Measurements from ENCODE around the gene TMC4.
"Not testable (repeated sequence)": the region's sequence is repeated elsewhere in the genome, so short reads cannot be mapped to it uniquely, and the experiment has no call there.

The TMC4 gene

DNA sequence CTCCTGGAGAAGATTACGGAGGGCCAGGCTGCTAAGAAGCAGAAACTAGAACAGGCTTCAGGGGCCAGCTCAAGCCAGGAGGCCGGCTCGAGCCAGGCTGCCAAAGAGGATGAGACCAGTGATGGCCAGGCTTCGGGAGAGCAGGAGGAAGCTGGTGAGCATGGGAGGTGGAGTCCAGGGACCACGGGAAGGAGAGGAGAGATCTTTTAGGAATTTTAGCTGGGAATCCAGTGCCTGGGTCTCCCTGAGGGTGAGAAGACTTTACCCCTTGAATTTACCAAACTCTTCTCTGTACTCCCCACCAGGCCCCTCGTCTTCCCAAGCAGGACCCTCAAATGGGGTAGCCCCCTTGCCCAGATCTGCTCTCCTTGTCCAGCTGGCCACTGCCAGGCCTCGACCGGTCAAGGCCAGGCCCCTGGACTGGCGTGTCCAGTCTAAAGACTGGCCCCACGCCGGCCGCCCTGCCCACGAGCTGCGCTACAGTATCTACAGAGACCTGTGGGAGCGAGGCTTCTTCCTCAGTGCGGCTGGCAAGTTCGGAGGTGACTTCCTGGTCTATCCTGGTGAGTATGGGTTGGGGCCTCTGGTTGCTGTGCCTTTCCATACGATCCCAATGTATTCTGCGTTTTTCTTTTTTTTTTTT, 19.0 kb upstream of the TMC4 start:
- TF ChIP-seq POLR2A (IDR thresholded peaks at IDR 0.05; ENCODE audit: low read depth, low read length): no peak
- DNase-seq (ENCODE audit: insufficient read length, low spot score) (no peak), FAIRE-seq (no peak)

DNA sequence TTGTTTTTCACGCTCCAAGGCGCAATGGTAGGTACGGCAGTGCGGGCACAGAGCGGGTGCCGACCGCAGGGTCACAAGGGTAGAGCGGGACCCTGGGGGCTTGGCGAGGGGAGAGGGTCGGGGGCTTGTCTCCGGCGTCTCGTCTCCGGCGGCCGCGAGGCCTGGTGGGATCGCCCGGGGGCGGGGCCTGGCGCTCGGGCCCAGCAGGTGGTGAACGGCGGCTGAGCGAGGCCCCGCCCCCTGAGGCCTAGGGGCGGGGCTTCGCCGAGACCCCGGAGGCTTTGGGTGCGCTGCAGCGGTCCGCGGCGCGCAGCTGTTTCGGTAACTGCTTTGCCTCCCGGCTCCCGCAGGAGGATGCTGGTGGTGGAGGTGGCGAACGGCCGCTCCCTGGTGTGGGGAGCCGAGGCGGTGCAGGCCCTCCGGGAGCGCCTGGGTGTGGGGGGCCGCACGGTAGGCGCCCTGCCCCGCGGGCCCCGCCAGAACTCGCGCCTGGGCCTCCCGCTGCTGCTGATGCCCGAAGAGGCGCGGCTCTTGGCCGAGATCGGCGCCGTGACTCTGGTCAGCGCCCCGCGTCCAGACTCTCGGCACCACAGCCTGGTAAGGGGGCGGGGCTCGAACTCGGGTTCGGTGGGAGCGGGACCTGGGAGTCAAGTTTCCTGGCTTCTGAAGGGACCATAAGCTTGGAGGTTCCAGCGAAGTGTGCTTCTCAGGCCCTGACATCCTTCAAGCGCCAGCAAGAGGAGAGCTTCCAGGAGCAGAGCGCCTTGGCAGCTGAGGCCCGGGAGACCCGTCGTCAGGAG, 18.3 kb upstream of the TMC4 start, which contains the start of gene TSEN34:
TSEN34 (plus strand) TSS at position 298 of the 800 bp plus-strand sequence; CDS start at position 355, 57 bp downstream.
- FAIRE-seq (no peak), DNase-seq (ENCODE audit: insufficient read length, low spot score) (peak; percentile 84)
- TF ChIP-seq POLR2A (IDR thresholded peaks at IDR 0.05; ENCODE audit: low read depth, low read length): peak; percentile 95

DNA sequence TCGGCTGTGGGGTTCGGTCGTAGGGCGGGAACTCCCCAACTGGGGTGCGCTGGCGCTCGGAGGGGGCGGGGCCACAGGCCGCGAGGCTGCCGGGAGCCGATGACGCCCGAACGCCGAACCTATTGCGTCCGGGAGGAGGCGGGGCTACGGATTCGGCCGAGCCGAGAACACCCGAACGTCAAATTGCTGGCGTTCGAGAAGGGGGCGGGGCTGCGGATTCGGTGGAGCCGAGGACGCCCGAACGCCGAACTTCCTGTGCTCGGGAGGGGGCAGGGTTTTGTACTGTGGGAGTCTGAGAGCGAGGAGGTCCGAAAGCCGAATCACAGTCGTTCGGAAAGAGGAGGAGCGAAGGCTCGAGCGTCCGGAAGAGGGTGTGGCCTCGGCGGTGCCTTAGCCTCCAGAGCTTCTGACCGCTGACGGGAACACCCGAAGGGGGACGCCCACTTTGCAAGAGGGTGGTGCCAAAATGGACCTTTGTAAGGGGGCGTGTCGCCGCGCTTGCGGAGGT, 17.6 kb upstream of the TMC4 start:
- peak; percentile 95 for DNase-seq (ENCODE audit: insufficient read length, low spot score)
- FAIRE-seq: peak; percentile 71
- TF ChIP-seq POLR2A (IDR thresholded peaks at IDR 0.05; ENCODE audit: low read depth, low read length): no peak; the same call in 1 of the 2 replicates

DNA sequence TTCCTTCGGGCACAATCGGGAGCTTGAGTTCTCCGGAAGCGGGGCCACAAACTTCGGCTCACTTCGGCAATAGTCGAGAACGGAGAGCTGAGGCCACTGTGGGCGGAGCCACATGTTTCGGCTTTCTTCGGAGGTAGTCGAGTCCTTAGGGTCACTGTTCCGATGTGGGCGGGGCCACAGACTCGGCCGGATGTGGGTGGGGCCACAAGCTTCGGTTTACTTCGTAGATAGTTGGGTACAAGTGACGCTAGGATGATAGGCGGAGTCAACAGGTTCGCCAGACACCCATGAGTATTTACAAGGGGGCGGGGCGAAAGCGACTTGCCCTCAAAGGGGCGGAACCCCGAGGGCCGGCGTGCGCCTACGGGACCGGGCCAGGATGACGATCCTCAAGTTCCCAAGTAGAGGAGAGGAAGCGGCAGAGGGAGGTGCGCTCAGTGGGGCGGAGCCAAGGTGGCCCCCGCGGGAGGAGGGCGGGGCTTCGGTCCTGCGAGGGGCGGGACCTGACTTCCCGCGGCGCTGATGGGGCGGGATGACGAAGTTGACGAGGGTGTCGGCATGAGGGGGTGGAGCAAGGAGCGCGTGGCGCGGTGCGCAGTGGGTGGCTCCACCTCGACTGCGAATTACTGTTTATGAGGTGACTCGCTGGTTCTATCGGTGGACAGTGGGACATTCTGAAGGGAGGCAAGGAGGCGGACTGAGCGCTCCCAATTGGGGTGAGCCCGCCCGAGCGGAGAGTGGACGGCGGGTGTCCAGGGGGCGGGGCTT, 17.0 kb upstream of the TMC4 start:
- DNase-seq (ENCODE audit: insufficient read length, low spot score) (peak; percentile 96), FAIRE-seq (peak; percentile 73)
- peak; percentile 70; the same call in 1 of the 2 replicates for TF ChIP-seq POLR2A (IDR thresholded peaks at IDR 0.05; ENCODE audit: low read depth, low read length)

DNA sequence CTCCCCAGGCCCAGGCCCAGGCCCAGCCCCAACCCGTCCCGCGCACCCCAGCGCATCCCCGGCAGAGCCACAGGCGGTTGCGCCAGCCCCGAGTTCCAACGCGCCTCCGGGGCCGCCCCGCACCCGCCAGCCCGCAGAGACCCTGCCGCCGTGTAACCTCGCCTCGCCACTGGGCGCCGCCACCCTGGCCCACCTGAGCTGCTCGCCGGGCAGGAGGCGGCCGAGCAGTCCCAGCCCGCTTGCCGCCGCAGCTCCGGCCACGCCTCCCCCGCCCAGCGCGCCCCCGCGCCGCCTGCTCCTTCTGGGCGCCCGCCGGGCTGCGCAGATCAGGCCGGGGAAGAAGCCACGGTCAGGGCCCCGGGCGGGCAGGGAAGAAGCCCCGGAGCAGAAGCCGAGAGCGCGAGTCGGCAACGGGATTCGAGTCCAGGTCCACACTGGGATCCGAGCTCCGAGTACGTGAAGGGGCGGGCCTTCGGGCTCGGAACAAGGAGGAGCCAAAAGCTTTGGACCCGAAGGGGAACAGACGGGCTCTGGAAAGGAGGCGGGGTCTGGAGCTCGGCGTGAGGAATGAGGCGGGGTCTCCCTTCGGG, 16.3 kb upstream of the TMC4 start, which contains the start of gene MBOAT7:
MBOAT7 (minus strand) TSS at position 436 of the 590 bp plus-strand sequence. CDS start 1,072 bp downstream, outside the sequence.
- TF ChIP-seq POLR2A (IDR thresholded peaks at IDR 0.05; ENCODE audit: low read depth, low read length): peak; percentile 75; the same call in 1 of the 2 replicates
- no peak for DNase-seq (ENCODE audit: insufficient read length, low spot score)
- FAIRE-seq: no peak

DNA sequence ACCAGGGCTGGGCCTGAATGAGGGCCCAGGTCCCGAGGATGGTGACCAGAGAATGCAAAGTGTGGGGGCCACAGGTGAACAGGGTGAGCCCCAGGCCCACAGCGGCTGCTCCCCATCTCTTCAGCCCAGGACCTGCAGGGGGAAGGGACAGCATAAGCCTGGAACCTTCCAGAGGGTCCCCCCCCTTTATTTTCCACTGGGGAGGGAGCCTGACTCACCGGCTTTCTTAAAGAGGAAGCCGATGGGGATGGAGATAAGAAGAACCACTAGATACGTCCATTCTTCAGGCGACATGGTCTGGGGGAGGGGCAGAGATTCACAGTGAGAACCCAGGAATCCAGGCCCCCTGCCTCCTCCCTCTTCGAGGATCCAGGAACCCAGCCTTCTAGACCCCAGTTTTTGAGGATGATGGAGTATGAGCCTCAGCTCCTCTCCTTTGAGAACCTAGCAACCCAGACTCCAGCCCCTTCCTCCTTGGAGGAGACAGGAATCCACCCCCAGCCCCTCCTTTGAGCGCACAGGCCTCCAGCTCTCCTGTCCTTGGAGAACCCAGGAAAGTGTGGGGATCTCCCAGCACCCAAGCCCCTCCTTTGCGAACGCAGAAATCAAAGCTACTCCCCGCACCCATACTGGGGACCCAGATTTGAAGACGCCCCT, 15.4 kb upstream of the TMC4 start:
- DNase-seq (ENCODE audit: insufficient read length, low spot score) (peak; percentile 85), FAIRE-seq (no peak)
- no peak for TF ChIP-seq POLR2A (IDR thresholded peaks at IDR 0.05; ENCODE audit: low read depth, low read length)

DNA sequence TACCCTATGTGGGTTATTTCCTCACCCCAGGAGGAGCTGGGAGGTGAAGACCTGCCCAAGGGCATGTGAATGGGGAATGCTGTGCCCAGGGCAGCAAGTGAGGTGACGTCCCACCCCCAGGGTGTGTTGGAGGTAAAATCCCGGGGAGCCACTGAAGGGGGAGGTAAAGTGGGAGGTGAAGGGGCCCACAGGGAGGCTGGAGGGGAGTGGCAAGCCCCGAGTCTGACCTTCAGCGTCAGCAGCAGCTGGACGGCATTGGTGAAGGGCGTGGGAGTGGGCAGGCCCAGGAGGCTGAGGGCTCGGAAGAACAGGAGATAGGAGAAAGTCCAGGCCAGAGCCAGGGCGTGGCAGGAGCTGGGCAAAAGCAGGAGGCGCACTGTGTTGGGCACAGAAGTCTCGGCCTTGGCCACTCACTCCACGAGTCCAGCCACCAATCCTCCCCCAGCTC, 14.0 kb upstream of the TMC4 start:
- DNase-seq (ENCODE audit: insufficient read length, low spot score): no peak
- FAIRE-seq: no peak
- TF ChIP-seq POLR2A (IDR thresholded peaks at IDR 0.05; ENCODE audit: low read depth, low read length): no peak

DNA sequence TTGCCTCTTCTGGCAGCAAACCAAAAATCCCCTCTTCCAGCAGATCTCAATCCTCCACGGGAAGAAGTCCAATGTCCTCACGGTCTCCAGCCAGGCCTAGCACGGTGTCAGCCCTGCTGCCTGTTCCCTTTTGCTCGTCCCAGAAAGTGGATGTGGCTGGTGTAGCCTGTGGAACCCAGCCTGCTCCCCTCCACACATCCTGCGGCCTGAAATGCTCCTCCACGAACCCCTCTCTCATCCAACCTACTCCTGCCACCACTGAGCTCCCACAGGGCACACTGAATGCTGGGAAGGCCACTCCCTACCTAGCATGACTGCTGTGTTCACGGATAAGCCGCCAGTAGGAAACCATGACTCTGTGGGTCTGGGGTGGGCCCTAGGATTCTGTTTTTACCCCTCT, 13.4 kb upstream of the TMC4 start:
- TF ChIP-seq POLR2A (IDR thresholded peaks at IDR 0.05; ENCODE audit: low read depth, low read length): no peak
- DNase-seq (ENCODE audit: insufficient read length, low spot score) (no peak), FAIRE-seq (no peak)

DNA sequence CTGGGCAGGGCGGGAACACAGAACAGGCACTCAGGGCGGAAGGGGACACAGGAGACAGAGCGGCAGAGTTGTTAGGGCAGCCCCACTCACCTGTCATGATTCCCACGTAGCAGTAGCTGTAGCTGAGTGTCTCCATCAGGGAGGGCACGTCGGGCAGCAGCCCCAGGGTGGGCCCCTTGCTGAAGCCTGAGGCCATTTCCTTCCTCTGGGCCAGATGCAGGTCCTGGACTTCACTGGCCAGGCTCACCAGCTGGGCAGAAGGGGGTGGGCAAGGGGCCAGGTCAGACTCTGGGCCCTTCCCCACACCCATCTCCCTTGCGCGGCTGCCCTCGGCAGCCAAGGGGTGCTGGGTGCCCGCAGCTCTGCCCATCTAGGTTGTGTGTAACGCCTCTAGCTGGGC, 10.5 kb upstream of the TMC4 start:
- DNase-seq (ENCODE audit: insufficient read length, low spot score) (no peak), FAIRE-seq (no peak)
- TF ChIP-seq POLR2A (IDR thresholded peaks at IDR 0.05; ENCODE audit: low read depth, low read length): no peak

DNA sequence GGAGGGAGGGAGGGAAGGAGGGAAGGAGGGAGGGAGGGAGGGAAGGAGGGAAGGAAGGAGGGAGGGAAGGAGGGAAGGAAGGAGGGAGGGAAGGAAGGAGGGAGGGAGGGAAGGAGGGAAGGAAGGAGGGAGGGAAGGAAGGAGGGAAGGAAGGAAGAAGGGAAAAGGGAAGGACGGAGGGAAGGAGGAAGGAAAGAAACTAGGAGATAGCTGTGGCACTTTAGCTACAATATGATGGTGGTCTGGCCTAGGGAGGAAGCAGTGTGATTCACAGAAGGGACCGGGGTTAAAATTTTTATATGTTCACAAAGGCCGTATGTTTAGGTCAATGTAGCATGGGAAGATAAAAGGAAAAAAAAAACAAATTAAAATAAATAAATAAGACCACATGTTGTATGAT, 8.9 kb upstream of the TMC4 start:
- DNase-seq (ENCODE audit: insufficient read length, low spot score); FAIRE-seq: not testable (repeated sequence)

DNA sequence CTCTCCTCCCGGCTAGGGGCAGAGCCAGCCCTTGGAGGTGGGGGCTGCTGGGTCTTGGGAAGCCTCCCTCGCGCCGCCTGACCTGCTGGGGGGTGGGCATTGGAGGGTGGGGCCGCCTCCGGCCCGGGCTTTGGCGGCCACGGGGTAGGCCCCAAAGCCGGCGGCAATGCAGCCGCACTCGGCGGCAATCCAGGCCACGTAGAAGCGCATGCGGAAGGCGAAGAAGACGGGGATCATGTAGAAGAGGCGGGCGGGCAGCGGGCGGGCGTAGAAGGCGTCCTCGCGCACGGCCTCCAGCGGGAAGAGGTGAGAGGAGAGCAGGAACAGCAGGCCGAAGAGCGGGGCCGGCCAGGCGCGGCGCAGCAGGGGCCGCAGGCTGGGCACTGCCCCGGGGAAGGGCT, 7.7 kb upstream of the TMC4 start:
- FAIRE-seq: no peak
- no peak for TF ChIP-seq POLR2A (IDR thresholded peaks at IDR 0.05; ENCODE audit: low read depth, low read length)
- no peak for DNase-seq (ENCODE audit: insufficient read length, low spot score)

DNA sequence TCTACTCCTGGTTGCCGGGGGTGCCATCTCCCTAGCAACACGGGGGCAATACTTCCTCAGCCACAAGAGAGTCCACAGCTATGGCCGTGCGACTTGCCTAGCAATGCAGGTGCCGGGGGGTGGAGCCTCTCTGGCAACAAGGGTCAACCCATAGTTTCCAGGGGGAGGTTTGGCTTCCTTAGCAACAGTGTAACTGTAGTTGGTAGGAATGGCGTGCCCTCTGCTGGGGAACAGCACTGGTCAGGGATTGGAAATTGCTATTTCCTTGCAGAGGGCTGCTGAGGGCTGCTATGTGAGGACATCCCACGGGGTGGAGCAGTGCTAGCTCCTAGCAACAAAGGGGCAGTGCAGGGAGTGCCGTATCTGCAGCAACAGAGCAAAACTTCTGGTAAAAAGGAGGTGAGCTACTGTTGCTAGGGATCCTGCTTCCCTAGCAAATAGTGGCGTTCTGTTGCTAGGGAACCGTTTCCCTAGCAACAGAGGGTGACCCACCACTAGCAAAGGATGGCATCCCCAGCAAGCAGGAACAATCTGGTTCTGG, 7.0 kb upstream of the TMC4 start:
- FAIRE-seq (no peak), DNase-seq (ENCODE audit: insufficient read length, low spot score) (no peak)
- no peak for TF ChIP-seq POLR2A (IDR thresholded peaks at IDR 0.05; ENCODE audit: low read depth, low read length)

All from H54 (cell line).